Esophagus squamous epithelium (tissue), 5 donors: Measurements from ENCODE around the gene OPN1LW. TPM values are rescaled to one million over a fixed set of nuclear protein-coding genes. Genes with fewer than 3 reads are reported as not detected.
"Not testable (repeated sequence)": the region's sequence is repeated elsewhere in the genome, so short reads cannot be mapped to it uniquely, and the experiment has no call there.

ENCODE experiments used
- DNase-seq: peaks from one replicate; lab custom pipeline; 2025; lab: John Stamatoyannopoulos, UW
- H3K27ac ChIP-seq, 4 donors: fragments of 200-600 bp; sonication (generic); one replicate each; pipeline ENCODE4 v1.5.1; 2016 to 2019; ENCODE audit warnings: mild to moderate bottlenecking in 1 of 4
- H3K27me3 ChIP-seq, 4 donors: fragments of 200-600 bp; sonication (generic); 1 replicate in 3 of 4; 2 replicates in 1 of 4; pipeline versions ENCODE4 v1.5.1 to v1.6.0; 2017 to 2021; ENCODE audit warnings: antibody characterized with exemption in 1 of 4
- H3K36me3 ChIP-seq, 3 donors: fragments of 200-600 bp; sonication (generic); one replicate each; pipeline ENCODE4 v1.5.1; 2016 to 2019
- H3K4me1 ChIP-seq, 3 donors: fragments of 200-600 bp; sonication (generic); one replicate each; pipeline ENCODE4 v1.5.1; 2017 to 2019
- H3K4me3 ChIP-seq, 4 donors: fragments of 200-600 bp; sonication (generic); 1 replicate in 3 of 4; 2 replicates in 1 of 4; pipeline ENCODE4 v1.5.1; 2016 to 2019; ENCODE audit warnings: mild to moderate bottlenecking in 2 of 4, moderate library complexity in 1 of 4
- H3K9me3 ChIP-seq, 3 donors: fragments of 200-600 bp; sonication (generic); one replicate each; pipeline ENCODE4 v1.5.1; 2016 to 2019
- WGBS, 2 donors: methylation state at CpG; one replicate each; pipeline ENCODE4 v1.1.5; 2018; 5-methylcytosine and 5-hydroxymethylcytosine counted together
- intact Hi-C: fragments of 100-400 bp; cut with DNase I; formaldehyde crosslinking; loops from one replicate; pipeline ENCODE4 v1.15.0; 2022
- total RNA-seq, 4 donors: library from RNA; depleted of rRNA; stranded (reverse); fragments of >200 nt; gene quantifications; one replicate each; pipeline ENCODE4 v1.1.0, GENCODE V29; 2016
- donor health status: DM: yes; HTN: yes; CAD: no.

OPN1LW gene
- total RNA-seq, 4 donors from 2014 or later = not detected

DNA sequence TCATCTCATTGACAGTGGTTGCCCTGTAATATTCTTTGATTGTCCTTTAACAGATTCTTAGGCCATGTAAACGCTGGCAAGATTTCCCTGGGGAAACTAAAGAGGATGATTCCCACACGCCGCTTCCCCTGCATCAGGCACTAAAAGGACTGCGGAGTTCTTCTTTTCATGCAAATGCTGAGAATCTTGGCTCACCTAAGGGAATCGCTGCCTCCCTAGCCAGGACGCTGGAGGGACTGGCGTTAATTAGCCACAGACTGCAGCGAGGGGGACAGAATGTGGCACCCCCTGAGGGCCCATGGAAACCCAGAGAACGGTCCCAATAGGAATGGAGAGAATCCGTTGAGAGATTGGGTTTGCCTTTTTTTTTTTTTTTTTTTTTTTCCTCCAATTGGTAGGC is 30.3 kb downstream of the OPN1LW start:
- H3K27me3 ChIP-seq, H3K9me3 ChIP-seq, intact Hi-C loops, DNase-seq, H3K4me1 ChIP-seq, H3K4me3 ChIP-seq, H3K36me3 ChIP-seq, H3K27ac ChIP-seq: not testable (repeated sequence)
- no CpG with 5 or more reads among the region's 10 CpGs for WGBS, 2 donors

GRCh38 chrX:154182296-154182695 is 38.3 kb downstream of the OPN1LW start, which contains the start of gene OPN1MW:
Gene OPN1MW, plus strand, starts transcription at chrX:154182596. Its CDS starts 82 bp downstream, at chrX:154182678.
- intact Hi-C loops, DNase-seq, H3K9me3 ChIP-seq, H3K4me1 ChIP-seq, H3K27ac ChIP-seq, H3K36me3 ChIP-seq, H3K4me3 ChIP-seq, H3K27me3 ChIP-seq: not testable (repeated sequence)
- WGBS, 2 donors = no CpG with 5 or more reads among the region's 14 CpGs

DNA sequence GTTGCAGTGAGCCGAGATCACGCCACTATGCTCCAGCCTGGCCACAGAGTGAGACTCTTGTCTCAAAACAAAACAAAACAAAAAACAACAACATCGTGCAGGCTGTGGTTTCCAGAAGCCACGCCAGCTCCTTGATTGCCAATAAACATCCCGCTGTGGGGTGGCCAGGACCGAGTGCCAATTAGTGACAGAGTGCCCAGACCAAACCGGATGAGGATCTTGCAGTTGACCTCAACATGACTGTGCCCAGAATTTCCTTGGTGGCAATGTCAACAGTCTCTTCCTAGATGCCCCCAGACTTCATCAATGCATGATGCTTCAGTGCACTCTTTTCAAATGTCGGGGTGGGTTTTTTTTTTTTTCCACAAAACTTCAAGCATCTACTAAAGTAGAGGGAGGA is 39.8 kb downstream of the OPN1LW start:
- H3K4me3 ChIP-seq, intact Hi-C loops, H3K4me1 ChIP-seq, H3K27me3 ChIP-seq, H3K9me3 ChIP-seq, H3K36me3 ChIP-seq, H3K27ac ChIP-seq, DNase-seq: not testable (repeated sequence)
- no CpG with 5 or more reads among the region's 8 CpGs for WGBS, 2 donors

DNA sequence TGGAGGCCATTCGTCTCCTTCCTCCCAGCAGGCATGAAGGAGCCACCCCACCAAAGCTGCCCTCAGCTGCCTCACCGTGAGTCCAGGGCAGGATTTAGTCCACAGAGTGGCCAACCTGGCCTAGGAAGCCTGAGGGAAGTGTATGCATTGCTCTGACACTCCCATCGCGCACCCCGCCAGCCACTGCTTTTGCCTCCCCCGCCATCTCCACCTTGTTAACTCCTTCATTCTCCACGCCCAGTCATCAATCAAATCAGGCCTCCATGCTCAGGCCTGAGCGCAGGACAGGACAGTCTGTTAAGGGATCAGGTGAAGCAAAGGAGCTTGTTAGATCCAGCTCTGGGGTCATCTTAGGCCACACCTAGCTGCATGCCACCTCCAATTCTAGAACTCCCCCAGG is 48.8 kb downstream of the OPN1LW start:
- intact Hi-C loops, H3K4me1 ChIP-seq, H3K9me3 ChIP-seq, DNase-seq, H3K36me3 ChIP-seq, H3K27me3 ChIP-seq, H3K4me3 ChIP-seq, H3K27ac ChIP-seq: not testable (repeated sequence)
- WGBS, 2 donors = no CpG with 5 or more reads among the region's 8 CpGs

GRCh38 chrX:154194316-154194715 is 50.3 kb downstream of the OPN1LW start:
- H3K36me3 ChIP-seq, H3K9me3 ChIP-seq, H3K27me3 ChIP-seq, H3K27ac ChIP-seq, intact Hi-C loops, H3K4me3 ChIP-seq, H3K4me1 ChIP-seq, DNase-seq: not testable (repeated sequence)
- no CpG with 5 or more reads among the region's 2 CpGs for WGBS, 2 donors

GRCh38 chrX:154196466-154196865 is 52.4 kb downstream of the OPN1LW start:
- H3K27me3 ChIP-seq, intact Hi-C loops, H3K36me3 ChIP-seq, H3K9me3 ChIP-seq, H3K27ac ChIP-seq, H3K4me3 ChIP-seq, H3K4me1 ChIP-seq, DNase-seq: not testable (repeated sequence)
- WGBS, 2 donors = no CpG with 5 or more reads among the region's 15 CpGs

Other genes starting within 250 kb of the OPN1LW start
- gene AVPR2, start 239.6 kb upstream of the OPN1LW start, total RNA-seq = 1 to 10 TPM in 1 of 4 donors, under 1 TPM in 3; 0.19 to 1.3 (median 0.29) TPM
- gene ARHGAP4, start 218.0 kb upstream of the OPN1LW start, total RNA-seq = 10 to 100 TPM in 1 of 4 donors, 1 to 10 TPM in 3; 3.9 to 18.3 (median 7.6) TPM
- gene NAA10, start 209.2 kb upstream of the OPN1LW start, total RNA-seq = 10 to 100 TPM; 42.5 to 92.5 (median 87.6) TPM
- 1 to 10 TPM in 2 of 4 donors, under 1 TPM in 1, not detected in 1; 0.45 to 7.6 (median 3.1) TPM for gene RENBP, start 199.6 kb upstream of the OPN1LW start, total RNA-seq
- gene HCFC1, start 172.4 kb upstream of the OPN1LW start, total RNA-seq = 10 to 100 TPM; 22.2 to 54.0 (median 37.0) TPM
- gene TMEM187, start 171.5 kb upstream of the OPN1LW start, total RNA-seq = 1 to 10 TPM; 2.5 to 4.1 (median 3.8) TPM
- gene IRAK1, start 124.3 kb upstream of the OPN1LW start, total RNA-seq = 100 to 1,000 TPM in 2 of 4 donors, 10 to 100 TPM in 2; 73.5 to 117 (median 96.8) TPM
- gene MECP2, start 46.5 kb upstream of the OPN1LW start, total RNA-seq = 10 to 100 TPM; 17.7 to 38.7 (median 25.4) TPM
- not detected for gene OPN1MW, start 38.4 kb downstream of the OPN1LW start, total RNA-seq
- not detected for gene OPN1MW2, start 75.5 kb downstream of the OPN1LW start, total RNA-seq
- not detected for gene OPN1MW3, start 113.3 kb downstream of the OPN1LW start, total RNA-seq
- gene TEX28, start 150.9 kb downstream of the OPN1LW start, total RNA-seq = not detected
- gene TKTL1, start 151.6 kb downstream of the OPN1LW start, total RNA-seq = not detected
- gene FLNA, start 230.4 kb downstream of the OPN1LW start, total RNA-seq = 1,000 to 10,000 TPM in 1 of 4 donors, 100 to 1,000 TPM in 3; 290 to 1,242 (median 582) TPM
- gene EMD, start 235.1 kb downstream of the OPN1LW start, total RNA-seq = 10 to 100 TPM; 12.7 to 50.1 (median 40.2) TPM